ENCODE measurements around the gene CDH23. TPM values are rescaled to one million over a fixed set of nuclear protein-coding genes. Genes with fewer than 3 reads are reported as not detected.

The CDH23 gene
- total RNA-seq, 2 donors from 2014 or later: 3.9 to 74.8 TPM

DNA sequence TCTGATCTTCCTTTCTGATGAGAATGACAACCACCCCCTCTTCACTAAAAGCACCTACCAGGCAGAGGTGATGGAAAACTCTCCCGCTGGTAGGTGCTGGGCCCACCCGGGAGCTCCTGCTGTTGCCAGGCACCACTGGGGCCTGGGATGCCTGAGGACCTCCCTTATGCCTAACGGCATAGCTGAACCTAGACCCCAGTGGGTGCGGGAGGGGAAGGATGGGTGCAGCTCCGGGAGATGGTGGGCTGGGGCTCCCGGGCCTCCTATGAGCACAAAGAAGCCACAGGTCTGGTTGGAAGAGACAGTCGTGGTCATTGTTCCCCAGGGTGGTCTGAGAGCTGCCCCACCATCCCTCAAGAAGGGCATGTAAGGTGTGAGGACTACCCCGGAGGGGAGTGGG, 392.2 kb downstream of the CDH23 start:
- intact Hi-C loops (cut with DNase I): no loop called here
- H3K27ac ChIP-seq: no peak overlapping the region
- no peak overlapping the region for H3K4me3 ChIP-seq
- no peaks in the 10 kb centered on the region for H3K27me3 ChIP-seq (replicated peaks; ENCODE audit: insufficient read depth)
- no peaks in the 10 kb centered on the region for H3K9me3 ChIP-seq
- no peaks in the 10 kb centered on the region for H3K4me1 ChIP-seq (replicated peaks)
- DNase-seq (ENCODE audit: low spot score): no peak
- 80% methylated on average over 8 of the region's 8 CpGs for WGBS
- TF ChIP-seq POLR2A (IDR thresholded peaks at IDR 0.05) (no peak), POLR2AphosphoS5 (IDR thresholded peaks at IDR 0.05) (no peak), CTCF (IDR thresholded peaks at IDR 0.05) (no peak)
- no peaks in the 10 kb centered on the region for H3K36me3 ChIP-seq

DNA sequence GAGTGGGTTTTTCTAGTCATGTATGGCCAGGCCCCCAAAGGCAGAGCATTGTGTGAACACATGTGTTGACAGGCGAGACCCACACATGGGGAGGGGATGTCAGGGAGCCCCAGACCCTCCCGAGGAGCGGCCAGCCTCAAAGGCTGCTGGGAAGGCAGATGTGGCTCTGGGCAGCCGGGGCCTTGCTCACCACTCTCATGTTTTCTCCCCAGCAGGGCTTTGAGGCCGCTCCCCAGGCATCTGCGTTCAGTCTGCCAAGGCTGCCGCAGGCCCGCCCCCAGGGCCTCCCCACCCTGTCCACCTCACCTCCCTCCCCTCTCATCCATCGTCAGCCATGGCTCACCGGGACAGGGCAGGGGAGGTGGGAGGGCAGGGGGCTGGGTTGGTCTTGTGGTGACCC, 393.2 kb downstream of the CDH23 start:
- Histone ChIP-seq H3K4me1 (replicated peaks) (no peaks in the 10 kb centered on the region), H3K27ac (no peak overlapping the region), H3K27me3 (replicated peaks; ENCODE audit: insufficient read depth) (no peaks in the 10 kb centered on the region), H3K36me3 (no peaks in the 10 kb centered on the region), H3K4me3 (no peak overlapping the region), H3K9me3 (no peaks in the 10 kb centered on the region)
- DNase-seq (ENCODE audit: low spot score): no peak
- TF ChIP-seq POLR2A (IDR thresholded peaks at IDR 0.05): no peak
- TF ChIP-seq POLR2AphosphoS5 (IDR thresholded peaks at IDR 0.05): no peak
- TF ChIP-seq CTCF (IDR thresholded peaks at IDR 0.05): no peak
- 82% methylated on average over 7 of the region's 10 CpGs for WGBS
- intact Hi-C loops (cut with DNase I): no loop called here

DNA sequence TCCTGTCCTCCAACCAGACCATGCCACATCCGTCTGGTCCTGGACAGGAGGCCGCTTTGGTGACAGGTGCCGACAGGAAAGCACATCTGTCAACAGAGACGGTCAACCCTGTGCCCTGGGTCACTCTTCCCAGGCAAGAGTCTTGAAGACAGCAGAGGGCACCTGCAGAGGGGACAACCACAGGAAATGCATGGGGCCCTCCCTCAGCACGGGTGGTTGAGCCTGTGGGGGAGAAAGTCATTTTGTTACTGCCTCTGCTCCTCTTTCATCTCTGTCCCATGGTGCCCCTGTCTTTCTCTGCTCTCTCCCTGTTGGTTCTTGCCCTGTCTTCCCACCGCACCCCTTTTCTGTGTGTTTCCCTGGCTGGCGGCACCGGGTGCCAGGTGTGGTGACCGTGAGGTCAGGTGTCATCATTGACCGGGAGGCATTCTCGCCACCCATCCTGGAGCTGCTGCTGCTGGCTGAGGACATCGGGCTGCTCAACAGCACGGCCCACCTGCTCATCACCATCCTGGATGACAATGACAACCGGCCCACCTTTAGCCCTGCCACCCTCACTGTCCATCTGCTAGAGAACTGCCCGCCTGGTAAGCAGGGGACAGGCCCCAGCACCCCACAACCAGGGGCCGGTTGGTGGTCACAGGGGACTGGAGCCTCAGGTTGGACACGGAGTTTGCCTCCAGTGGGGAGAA, 394.2 kb downstream of the CDH23 start:
- H3K9me3 ChIP-seq: no peaks in the 10 kb centered on the region
- H3K27ac ChIP-seq: no peak overlapping the region
- H3K36me3 ChIP-seq: no peaks in the 10 kb centered on the region
- H3K4me1 ChIP-seq (replicated peaks): no peaks in the 10 kb centered on the region
- no peaks in the 10 kb centered on the region for H3K27me3 ChIP-seq (replicated peaks; ENCODE audit: insufficient read depth)
- intact Hi-C loops (cut with DNase I): no loop called here
- 83% methylated on average over 17 of the region's 17 CpGs for WGBS
- H3K4me3 ChIP-seq: no peak overlapping the region
- no peak for DNase-seq (ENCODE audit: low spot score)
- TF ChIP-seq CTCF (IDR thresholded peaks at IDR 0.05) (no peak), POLR2AphosphoS5 (IDR thresholded peaks at IDR 0.05) (no peak), POLR2A (IDR thresholded peaks at IDR 0.05) (no peak)

DNA sequence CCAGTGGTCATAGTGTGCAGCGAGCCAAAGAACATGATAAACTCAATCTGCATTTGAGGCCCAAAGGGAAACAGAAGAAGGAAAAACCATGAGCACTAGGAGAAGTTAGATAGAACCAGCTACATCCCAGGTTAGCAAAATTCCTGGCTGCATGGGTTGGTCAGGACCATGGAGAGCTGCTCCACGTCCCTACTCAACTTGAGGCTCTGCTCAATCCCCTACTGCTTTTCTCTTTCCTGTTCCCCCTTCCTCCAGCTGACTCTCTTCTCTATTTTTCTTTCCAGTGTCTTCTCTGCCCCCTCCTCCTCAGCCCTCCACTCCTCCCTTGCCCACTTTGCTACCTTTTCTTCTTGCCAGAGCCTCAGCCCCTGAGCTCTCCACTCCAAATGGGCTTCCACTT, 398.5 kb downstream of the CDH23 start:
- WGBS: 40% methylated on average over 2 of the region's 2 CpGs
- H3K4me1 ChIP-seq (replicated peaks): no peaks in the 10 kb centered on the region
- no peak overlapping the region for H3K27ac ChIP-seq
- intact Hi-C loops (cut with DNase I): no loop called here
- no peak overlapping the region for H3K4me3 ChIP-seq
- no peak for TF ChIP-seq CTCF (IDR thresholded peaks at IDR 0.05)
- no peak for TF ChIP-seq POLR2AphosphoS5 (IDR thresholded peaks at IDR 0.05)
- no peak for TF ChIP-seq POLR2A (IDR thresholded peaks at IDR 0.05)
- no peaks in the 10 kb centered on the region for H3K9me3 ChIP-seq
- no peaks in the 10 kb centered on the region for H3K36me3 ChIP-seq
- no peak for DNase-seq (ENCODE audit: low spot score)
- H3K27me3 ChIP-seq (replicated peaks; ENCODE audit: insufficient read depth): no peaks in the 10 kb centered on the region

DNA sequence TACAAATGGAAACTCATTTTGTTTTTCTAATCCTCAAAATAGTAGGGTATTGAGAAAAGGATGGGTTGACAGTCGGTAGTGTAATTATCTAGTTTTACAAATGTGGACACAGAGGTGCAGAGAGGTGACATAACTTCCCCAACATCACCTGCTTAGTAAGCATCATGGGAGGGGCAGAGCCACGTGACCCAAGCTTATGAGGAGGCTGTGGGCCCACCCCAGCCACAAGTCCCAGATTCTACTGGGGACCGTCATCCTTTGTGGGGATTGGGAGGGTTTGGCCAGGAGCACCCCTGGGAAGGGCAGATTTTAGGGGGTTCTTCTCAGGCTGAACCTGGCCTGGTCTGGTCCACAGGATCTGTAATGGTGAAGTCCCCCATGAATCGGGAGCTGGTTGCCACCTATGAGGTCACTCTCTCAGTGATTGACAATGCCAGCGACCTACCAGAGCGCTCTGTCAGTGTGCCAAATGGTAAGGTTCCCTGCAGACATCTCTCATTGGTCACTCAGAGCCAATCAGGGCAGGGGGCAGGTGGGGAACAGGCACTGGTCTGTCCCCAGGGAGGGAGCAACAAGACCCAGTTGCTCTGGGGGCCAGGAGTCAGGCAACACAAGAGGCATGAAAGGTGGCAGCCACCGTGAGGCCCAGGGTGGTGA, 400.2 kb downstream of the CDH23 start:
- Histone ChIP-seq H3K9me3 (no peaks in the 10 kb centered on the region), H3K27me3 (replicated peaks; ENCODE audit: insufficient read depth) (no peaks in the 10 kb centered on the region), H3K4me3 (no peak overlapping the region), H3K36me3 (no peaks in the 10 kb centered on the region), H3K4me1 (replicated peaks) (no peaks in the 10 kb centered on the region), H3K27ac (no peak overlapping the region)
- WGBS: 89% methylated on average over 7 of the region's 7 CpGs
- no peak for DNase-seq (ENCODE audit: low spot score)
- intact Hi-C loops (cut with DNase I): no loop called here
- TF ChIP-seq CTCF (IDR thresholded peaks at IDR 0.05) (no peak), POLR2A (IDR thresholded peaks at IDR 0.05) (no peak), POLR2AphosphoS5 (IDR thresholded peaks at IDR 0.05) (no peak)
